SJCRH30 (cell line): ENCODE measurements around the gene BGN. TPM values are rescaled to one million over a fixed set of nuclear protein-coding genes. Genes with fewer than 3 reads are reported as not detected.

ENCODE experiments used
- DNase-seq, 2 experiments: peaks; one replicate each; pipeline ENCODE4 v3.0.0-alpha.2; 2015 to 2020
- H3K27ac ChIP-seq: fragments of 250-450 bp; sonication (Bioruptor Pico); 2 replicates; pipeline ENCODE4 v1.5.1; 2020; ENCODE audit warnings: mild to moderate bottlenecking, moderate library complexity
- H3K27me3 ChIP-seq: fragments of 250-450 bp; sonication (Bioruptor Pico); 2 replicates; pipeline ENCODE4 v1.5.1; 2020; ENCODE audit warnings: mild to moderate bottlenecking, moderate library complexity
- H3K36me3 ChIP-seq: fragments of 250-450 bp; sonication (Bioruptor Pico); 2 replicates; pipeline ENCODE4 v1.5.1; 2020; ENCODE audit warnings: mild to moderate bottlenecking, moderate library complexity
- H3K4me1 ChIP-seq: fragments of 250-450 bp; sonication (Bioruptor Pico); 2 replicates; pipeline ENCODE4 v1.5.1; 2020; ENCODE audit warnings: mild to moderate bottlenecking, moderate library complexity
- H3K4me3 ChIP-seq: fragments of 250-450 bp; sonication (Bioruptor Pico); 2 replicates; pipeline ENCODE4 v1.5.1; 2020; ENCODE audit warnings: mild to moderate bottlenecking, moderate library complexity
- H3K9me3 ChIP-seq: fragments of 250-450 bp; sonication (Bioruptor Pico); replicated peaks from 2 replicates; pipeline ENCODE4 v1.5.1; 2020; ENCODE audit warnings: mild to moderate bottlenecking, moderate library complexity
- total RNA-seq: library from RNA; depleted of rRNA; stranded (reverse); fragments of >200 nt; shearing (Covaris generic); gene quantifications from 2 replicates; pipeline ENCODE4 v1.2.3, GENCODE V29; 2014; rRNA removed

BGN gene
- 0.15 and 0.16 TPM in 2 replicates for total RNA-seq

DNA sequence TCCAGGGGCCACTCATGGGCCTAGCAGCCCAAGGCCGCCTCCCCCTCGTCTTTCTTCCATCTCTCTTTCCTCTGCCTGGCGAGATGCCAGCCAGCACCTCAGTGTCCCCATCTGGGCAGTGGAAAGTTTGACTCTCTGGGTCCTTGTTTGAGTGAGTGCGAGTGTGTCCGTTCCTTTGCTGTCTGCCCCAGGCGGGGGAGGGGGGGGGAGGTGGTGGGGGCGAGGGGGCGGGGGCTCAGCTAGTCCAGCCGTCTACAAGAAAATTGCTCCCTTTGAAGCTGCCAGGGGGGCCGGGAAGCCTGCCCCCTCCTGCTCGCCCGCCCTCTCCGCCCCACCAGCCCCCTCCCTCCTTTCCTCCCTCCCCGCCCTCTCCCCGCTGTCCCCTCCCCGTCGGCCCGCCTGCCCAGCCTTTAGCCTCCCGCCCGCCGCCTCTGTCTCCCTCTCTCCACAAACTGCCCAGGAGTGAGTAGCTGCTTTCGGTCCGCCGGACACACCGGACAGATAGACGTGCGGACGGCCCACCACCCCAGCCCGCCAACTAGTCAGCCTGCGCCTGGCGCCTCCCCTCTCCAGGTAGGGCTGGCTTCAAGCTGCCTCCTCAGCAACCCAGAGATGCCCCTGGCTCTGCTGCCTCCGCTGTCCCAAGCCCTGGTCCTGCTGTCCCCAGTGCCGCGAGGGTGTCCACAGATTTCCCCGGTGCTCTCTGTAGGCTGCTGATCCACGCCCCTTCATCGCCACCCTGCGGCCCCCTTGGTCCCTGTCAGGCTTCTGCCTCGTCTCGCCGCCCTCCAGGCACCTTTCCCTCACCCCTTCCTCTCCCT, at the start of gene BGN:
TSS of gene BGN (plus strand) at position 440 of the 821 bp plus-strand sequence. CDS start 9,652 bp downstream, outside the sequence.
- no peak within 1 kb of the TSS for H3K27ac ChIP-seq

GRCh38 chrX:153445106-153445855, 49.5 kb upstream of the BGN start:
- Histone ChIP-seq H3K36me3 (no peaks in the 10 kb centered on the region), H3K27ac (no peak overlapping the region), H3K27me3 (no peaks in the 10 kb centered on the region), H3K4me3 (no peak overlapping the region), H3K4me1 (no peaks in the 10 kb centered on the region), H3K9me3 (no peaks in the 10 kb centered on the region)
- DNase-seq = no peak

More for the DNA sequence above, at the start of gene BGN:
- no peaks in the 10 kb centered on the region for H3K9me3 ChIP-seq
- DNase-seq = peak; percentile 13 to 37
- no peak within 1 kb of the TSS for H3K4me3 ChIP-seq
- H3K36me3 ChIP-seq = no peaks in the 10 kb centered on the region
- H3K27me3 ChIP-seq = no peaks in the 10 kb centered on the region
- H3K4me1 ChIP-seq = peaks cover 26% of the 10 kb centered on the region

GRCh38 chrX:153445856-153446635, 48.7 kb upstream of the BGN start, which contains the start of gene TREX2:
Gene TREX2 (minus strand): TSS chrX:153446056. CDS start chrX:153445430, 626 bp downstream.
- Histone ChIP-seq H3K9me3 (no peaks in the 10 kb centered on the region), H3K4me3 (no peak within 1 kb of the TSS), H3K36me3 (no peaks in the 10 kb centered on the region), H3K27ac (no peak within 1 kb of the TSS), H3K27me3 (no peaks in the 10 kb centered on the region), H3K4me1 (no peaks in the 10 kb centered on the region)
- DNase-seq = no peak

GRCh38 chrX:153446636-153446936, 48.2 kb upstream of the BGN start:
- Histone ChIP-seq H3K36me3 (no peaks in the 10 kb centered on the region), H3K4me3 (no peak overlapping the region), H3K4me1 (no peaks in the 10 kb centered on the region), H3K27me3 (no peaks in the 10 kb centered on the region), H3K27ac (no peak overlapping the region), H3K9me3 (no peaks in the 10 kb centered on the region)
- DNase-seq = no peak

DNA sequence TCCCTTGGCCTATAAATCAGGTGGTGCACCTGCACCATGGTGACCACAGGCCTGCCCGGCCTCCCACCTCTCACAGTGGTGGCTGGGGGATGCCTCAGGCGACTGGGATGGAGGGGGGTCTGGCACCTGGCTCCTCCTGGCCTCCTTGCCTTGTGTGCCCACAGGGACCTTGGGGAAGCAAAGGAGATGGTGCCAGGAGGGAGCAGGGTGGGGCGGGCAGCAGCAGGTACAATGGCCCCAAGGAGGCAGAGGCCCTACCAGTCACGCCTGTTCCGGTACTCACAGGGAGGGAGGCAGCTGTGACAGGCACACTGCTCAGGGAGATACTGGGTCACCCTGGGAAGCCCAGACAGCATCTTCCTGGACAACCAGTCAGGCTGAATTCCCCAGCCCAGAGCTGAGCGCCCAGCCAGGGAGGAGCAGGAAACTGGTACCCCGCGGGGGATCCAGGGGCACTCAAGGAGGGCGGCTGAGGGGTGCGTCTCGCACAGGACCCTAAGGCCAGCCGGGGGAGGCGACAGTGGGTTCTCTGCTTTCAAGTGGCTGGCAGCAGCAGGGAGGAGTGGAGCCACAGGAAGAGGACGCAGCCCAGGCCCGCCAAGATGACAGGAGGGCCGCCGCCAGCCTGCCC, 47.7 kb upstream of the BGN start:
- Histone ChIP-seq H3K27ac (no peak overlapping the region), H3K27me3 (no peaks in the 10 kb centered on the region), H3K4me1 (no peaks in the 10 kb centered on the region), H3K4me3 (no peak overlapping the region), H3K9me3 (no peaks in the 10 kb centered on the region), H3K36me3 (no peaks in the 10 kb centered on the region)
- no peak for DNase-seq

DNA sequence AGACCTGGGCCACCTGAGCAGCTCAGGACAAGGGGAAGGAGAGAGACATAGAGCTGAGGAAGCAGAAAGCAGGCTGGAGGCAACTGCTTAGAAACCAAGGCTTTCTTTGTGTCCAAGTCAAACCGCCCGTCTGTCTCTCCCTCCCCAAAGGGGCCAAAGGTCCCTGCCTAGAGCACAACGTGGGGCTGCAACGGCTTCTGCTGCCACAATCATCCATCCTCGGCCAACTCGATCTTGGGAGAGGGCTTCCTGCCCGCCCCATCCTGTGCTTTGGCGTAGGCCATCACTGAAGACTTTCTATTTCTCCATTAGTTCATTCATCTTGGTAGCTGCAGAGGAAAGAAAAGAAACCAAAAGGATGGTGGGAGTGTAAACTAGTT, 47.2 kb upstream of the BGN start:
- no peak for DNase-seq
- Histone ChIP-seq H3K27ac (no peak overlapping the region), H3K27me3 (no peaks in the 10 kb centered on the region), H3K36me3 (no peaks in the 10 kb centered on the region), H3K9me3 (no peaks in the 10 kb centered on the region), H3K4me1 (no peaks in the 10 kb centered on the region), H3K4me3 (no peak overlapping the region)

- no peaks in the 10 kb centered on the region for H3K36me3 ChIP-seq
- H3K27ac ChIP-seq = no peak overlapping the region
- no peaks in the 10 kb centered on the region for H3K27me3 ChIP-seq
- H3K4me1 ChIP-seq = no peaks in the 10 kb centered on the region
- no peaks in the 10 kb centered on the region for H3K9me3 ChIP-seq
- no peak for DNase-seq
- H3K4me3 ChIP-seq = no peak overlapping the region
These were observed 46.0 kb upstream of the BGN start for GRCh38 chrX:153448556-153449367.

GRCh38 chrX:153449368-153450113, 45.2 kb upstream of the BGN start:
- no peaks in the 10 kb centered on the region for H3K36me3 ChIP-seq
- no peaks in the 10 kb centered on the region for H3K9me3 ChIP-seq
- no peaks in the 10 kb centered on the region for H3K4me1 ChIP-seq
- H3K4me3 ChIP-seq = no peak overlapping the region
- H3K27ac ChIP-seq = peak overlapping the region; percentile 41
- no peaks in the 10 kb centered on the region for H3K27me3 ChIP-seq
- peak; percentile 34 to 67 for DNase-seq

DNA sequence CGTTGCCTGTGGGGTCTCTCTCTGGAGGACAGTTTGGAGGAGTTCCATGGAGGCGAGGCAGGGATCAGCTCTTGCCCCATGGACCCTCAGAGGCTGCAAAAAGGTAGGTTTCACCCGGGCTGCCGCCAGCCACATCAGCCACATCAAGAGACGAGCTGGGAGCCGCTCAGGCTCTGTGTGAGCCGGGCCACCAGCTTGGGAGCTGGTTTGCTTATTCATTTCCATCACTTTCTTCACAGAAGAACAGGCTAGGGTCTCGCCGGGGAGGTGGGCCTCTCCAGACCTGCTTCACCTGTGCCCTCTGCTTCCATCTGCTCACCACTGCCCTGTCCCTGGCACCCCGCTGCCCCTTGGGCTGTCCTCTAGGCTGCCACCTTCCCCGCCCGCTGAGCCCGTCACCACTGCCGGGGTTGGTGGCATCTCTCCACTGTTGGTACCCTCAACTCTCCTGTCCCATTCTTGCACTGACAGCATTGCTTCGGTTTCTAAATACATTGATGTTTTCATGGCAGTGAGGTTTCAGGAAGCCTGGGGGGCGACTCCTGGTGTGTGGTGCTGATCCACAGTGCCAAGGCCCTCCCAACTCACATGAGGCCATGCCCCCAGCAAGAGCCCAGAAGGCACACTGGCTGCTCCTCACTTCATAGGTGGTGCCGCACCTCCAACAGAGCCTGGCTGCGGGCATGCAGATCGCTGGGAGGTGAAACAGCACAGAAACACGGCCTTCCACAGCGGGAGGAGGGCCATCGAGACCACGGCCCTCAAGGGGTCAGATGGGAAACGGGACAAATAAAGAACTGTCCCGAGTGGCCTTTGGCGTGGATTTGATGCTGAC, 44.4 kb upstream of the BGN start:
- Histone ChIP-seq H3K4me1 (no peaks in the 10 kb centered on the region), H3K4me3 (no peak overlapping the region)
- no peak for DNase-seq

DNA sequence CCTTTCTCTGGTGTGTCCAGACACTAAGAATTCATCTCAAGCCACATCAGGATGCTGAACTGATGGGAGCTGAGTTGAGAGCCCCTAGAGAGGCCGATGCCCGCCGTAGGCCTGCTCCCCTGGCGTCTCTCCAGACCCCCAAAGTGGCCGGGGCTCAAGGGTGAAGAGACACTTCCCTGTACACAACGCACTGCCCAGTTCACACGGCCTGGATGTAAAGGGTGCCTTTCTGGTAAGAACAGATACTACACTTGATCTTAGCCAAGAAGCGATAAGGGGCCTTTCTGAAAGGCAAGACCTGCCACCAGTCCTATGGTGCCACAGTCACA, 43.9 kb upstream of the BGN start:
- Histone ChIP-seq H3K4me3 (no peak overlapping the region), H3K36me3 (no peaks in the 10 kb centered on the region), H3K27me3 (no peaks in the 10 kb centered on the region), H3K27ac (no peak overlapping the region), H3K4me1 (no peaks in the 10 kb centered on the region), H3K9me3 (no peaks in the 10 kb centered on the region)
- DNase-seq = no peak

More for the DNA sequence above, 44.4 kb upstream of the BGN start:
- Histone ChIP-seq H3K36me3 (no peaks in the 10 kb centered on the region), H3K27ac (peak overlapping the region; percentile 41), H3K27me3 (no peaks in the 10 kb centered on the region), H3K9me3 (no peaks in the 10 kb centered on the region)

GRCh38 chrX:153454901-153455550, 39.8 kb upstream of the BGN start:
- peaks cover 3% of the 10 kb centered on the region; the same call in 1 of the 2 replicates for H3K4me1 ChIP-seq
- H3K27ac ChIP-seq = no peak overlapping the region
- DNase-seq = no peak
- H3K27me3 ChIP-seq = no peaks in the 10 kb centered on the region
- H3K36me3 ChIP-seq = no peaks in the 10 kb centered on the region
- H3K4me3 ChIP-seq = no peak overlapping the region
- H3K9me3 ChIP-seq = no peaks in the 10 kb centered on the region

- Histone ChIP-seq H3K4me3 (no peak overlapping the region), H3K36me3 (no peaks in the 10 kb centered on the region), H3K27me3 (no peaks in the 10 kb centered on the region), H3K27ac (no peak overlapping the region), H3K4me1 (peaks cover 3% of the 10 kb centered on the region; the same call in 1 of the 2 replicates), H3K9me3 (no peaks in the 10 kb centered on the region)
- DNase-seq = no peak
These were observed 39.2 kb upstream of the BGN start for GRCh38 chrX:153455571-153455970.
